Measurements from ENCODE around the gene PPP2R5C. TPM values are rescaled to one million over a fixed set of nuclear protein-coding genes. Genes with fewer than 3 reads are reported as not detected.

Gene PPP2R5C
- total and polyA plus RNA-seq, 11 donors = 99.4 to 248 (median 204) TPM

DNA sequence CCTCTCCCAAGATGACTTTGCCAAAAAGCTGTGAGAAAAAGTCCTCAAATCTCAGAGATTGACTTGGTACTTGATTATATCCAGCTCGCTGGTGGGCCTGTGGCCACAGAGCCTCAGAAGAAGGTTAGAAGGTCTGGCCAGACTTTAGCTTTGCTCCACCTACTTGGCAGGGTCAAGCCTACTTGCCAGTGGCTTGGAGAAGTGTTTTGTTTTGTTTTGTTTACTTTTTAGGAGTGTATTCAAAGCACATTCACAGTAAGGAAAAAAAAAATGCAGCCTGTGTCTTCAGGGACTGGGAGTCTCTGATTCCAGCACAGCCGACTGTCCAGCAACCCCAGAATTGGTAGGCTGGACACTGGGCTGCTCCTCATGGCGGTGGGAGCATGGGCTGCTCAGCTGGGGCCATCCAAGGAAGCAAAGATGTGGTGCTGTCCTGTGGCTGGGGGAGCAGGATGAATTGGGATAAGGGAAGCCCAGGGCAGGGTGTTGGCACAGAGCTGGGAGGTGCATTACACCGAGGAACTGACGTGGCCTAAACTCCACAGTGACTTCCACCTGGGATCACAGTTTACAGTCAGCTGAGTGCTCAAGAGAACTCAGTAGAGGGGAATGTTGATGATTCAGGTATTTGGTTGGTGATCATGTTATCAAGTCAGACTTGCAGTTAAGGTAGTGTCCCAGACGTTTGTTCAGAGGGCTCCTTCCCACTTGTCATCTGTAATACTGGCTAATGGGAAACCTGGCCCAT lies 73.5 kb downstream of the PPP2R5C start:
- no peak for DNase-seq

DNA sequence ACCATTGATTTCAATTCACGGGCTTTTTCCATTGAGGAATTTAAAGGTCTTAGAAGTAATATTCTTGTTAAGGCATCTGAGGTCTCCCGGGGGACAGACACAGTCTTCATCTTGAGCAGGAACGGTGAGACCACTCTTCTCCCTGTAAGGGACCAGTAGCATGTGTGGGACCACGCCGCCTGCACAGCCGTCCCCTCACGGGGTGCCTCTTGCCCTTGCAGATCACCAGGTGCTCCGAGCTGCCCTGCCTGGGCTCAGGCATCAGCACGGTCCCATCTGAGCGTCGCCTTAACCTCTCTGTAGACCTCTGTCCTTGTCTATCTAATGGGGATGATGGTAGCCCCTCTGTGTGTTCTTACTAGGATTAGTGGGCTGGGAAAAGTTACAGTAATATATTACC lies 74.1 kb downstream of the PPP2R5C start:
- H3K36me3 ChIP-seq = peaks cover 0 to 33% (median 3%) of the 10 kb centered on the region in 9 donors
- intact Hi-C loops (cut with DNase I) = no loop called here
- H3K4me1 ChIP-seq = peaks cover 0 to 96% (median 78%) of the 10 kb centered on the region in 12 donors
- peak overlapping the region in 1 of 12 donors; percentile 12 for H3K4me3 ChIP-seq
- WGBS, 4 donors = 68 to 77% (median 71%) methylated on average over 11 of the region's 11 CpGs
- ATAC-seq (peak in 3 of 4 donors; percentile 15 to 25 (median 18)), DNase-seq (no peak)
- H3K27ac ChIP-seq = peak overlapping the region in 11 of 12 donors; percentile 26 to 85 (median 72)
- no peak for TF ChIP-seq POLR2A (IDR thresholded peaks at IDR 0.05)
- TF ChIP-seq, protein P1, sequence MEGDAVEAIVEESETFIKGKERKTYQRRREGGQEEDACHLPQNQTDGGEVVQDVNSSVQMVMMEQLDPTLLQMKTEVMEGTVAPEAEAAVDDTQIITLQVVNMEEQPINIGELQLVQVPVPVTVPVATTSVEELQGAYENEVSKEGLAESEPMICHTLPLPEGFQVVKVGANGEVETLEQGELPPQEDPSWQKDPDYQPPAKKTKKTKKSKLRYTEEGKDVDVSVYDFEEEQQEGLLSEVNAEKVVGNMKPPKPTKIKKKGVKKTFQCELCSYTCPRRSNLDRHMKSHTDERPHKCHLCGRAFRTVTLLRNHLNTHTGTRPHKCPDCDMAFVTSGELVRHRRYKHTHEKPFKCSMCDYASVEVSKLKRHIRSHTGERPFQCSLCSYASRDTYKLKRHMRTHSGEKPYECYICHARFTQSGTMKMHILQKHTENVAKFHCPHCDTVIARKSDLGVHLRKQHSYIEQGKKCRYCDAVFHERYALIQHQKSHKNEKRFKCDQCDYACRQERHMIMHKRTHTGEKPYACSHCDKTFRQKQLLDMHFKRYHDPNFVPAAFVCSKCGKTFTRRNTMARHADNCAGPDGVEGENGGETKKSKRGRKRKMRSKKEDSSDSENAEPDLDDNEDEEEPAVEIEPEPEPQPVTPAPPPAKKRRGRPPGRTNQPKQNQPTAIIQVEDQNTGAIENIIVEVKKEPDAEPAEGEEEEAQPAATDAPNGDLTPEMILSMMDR (IDR thresholded peaks at IDR 0.05) = no peak
- no peaks in the 10 kb centered on the region for H3K9me3 ChIP-seq
- H3K27me3 ChIP-seq = no peaks in the 10 kb centered on the region

More for the DNA sequence above, 73.5 kb downstream of the PPP2R5C start:
- 31 to 44% (median 39%) methylated on average over 6 of the region's 6 CpGs for WGBS, 4 donors
- Histone ChIP-seq H3K4me3 (no peak overlapping the region), H3K9me3 (no peaks in the 10 kb centered on the region), H3K27ac (peak overlapping the region in 11 of 12 donors; percentile 26 to 85 (median 72)), H3K27me3 (no peaks in the 10 kb centered on the region), H3K36me3 (peaks cover 0 to 36% (median 4%) of the 10 kb centered on the region in 9 donors), H3K4me1 (peaks cover 0 to 94% (median 80%) of the 10 kb centered on the region in 12 donors)
- ATAC-seq = peak in 3 of 4 donors; percentile 24 to 30 (median 27)
- no peak for TF ChIP-seq POLR2A (IDR thresholded peaks at IDR 0.05)
- TF ChIP-seq, protein P1 (IDR thresholded peaks at IDR 0.05) = no peak
- intact Hi-C loops (cut with DNase I) = no loop called here

DNA sequence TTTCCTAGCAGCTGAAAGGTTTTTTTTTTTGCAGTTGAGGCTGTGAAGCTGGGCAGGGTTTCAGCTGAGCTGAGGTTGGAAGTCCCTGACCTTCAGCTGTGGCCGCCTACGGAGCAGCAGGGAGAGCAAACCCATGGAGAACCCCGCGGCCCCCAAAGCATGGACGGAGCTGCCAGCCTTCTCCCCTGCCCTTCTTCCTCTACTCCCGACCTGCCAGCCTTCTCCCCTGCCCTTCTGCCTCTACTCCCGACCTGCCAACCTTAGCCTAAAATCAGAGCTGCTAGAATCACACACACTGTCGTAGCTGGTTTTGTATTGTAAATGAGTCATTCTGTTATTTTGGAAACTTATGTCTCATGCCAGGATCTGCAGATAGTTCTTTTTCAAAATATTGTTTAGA lies 74.6 kb downstream of the PPP2R5C start:
- Histone ChIP-seq H3K27ac (peak overlapping the region in 11 of 12 donors; percentile 54 to 85 (median 72)), H3K4me1 (peaks cover 0 to 92% (median 74%) of the 10 kb centered on the region in 12 donors), H3K27me3 (no peaks in the 10 kb centered on the region), H3K36me3 (peaks cover 0 to 31% (median 0%) of the 10 kb centered on the region in 9 donors), H3K9me3 (no peaks in the 10 kb centered on the region), H3K4me3 (peak overlapping the region in 5 of 12 donors; percentile 11 to 23 (median 20))
- no peak for TF ChIP-seq POLR2A (IDR thresholded peaks at IDR 0.05)
- TF ChIP-seq, protein P1 (IDR thresholded peaks at IDR 0.05) = no peak
- DNase-seq (peak in 4 of 5 donors; percentile 49 to 68 (median 54)), ATAC-seq (peak; percentile 68 to 73 (median 72))
- 14 to 27% (median 24%) methylated on average over 8 of the region's 8 CpGs for WGBS, 4 donors
- intact Hi-C loops (cut with DNase I) = no loop called here

DNA sequence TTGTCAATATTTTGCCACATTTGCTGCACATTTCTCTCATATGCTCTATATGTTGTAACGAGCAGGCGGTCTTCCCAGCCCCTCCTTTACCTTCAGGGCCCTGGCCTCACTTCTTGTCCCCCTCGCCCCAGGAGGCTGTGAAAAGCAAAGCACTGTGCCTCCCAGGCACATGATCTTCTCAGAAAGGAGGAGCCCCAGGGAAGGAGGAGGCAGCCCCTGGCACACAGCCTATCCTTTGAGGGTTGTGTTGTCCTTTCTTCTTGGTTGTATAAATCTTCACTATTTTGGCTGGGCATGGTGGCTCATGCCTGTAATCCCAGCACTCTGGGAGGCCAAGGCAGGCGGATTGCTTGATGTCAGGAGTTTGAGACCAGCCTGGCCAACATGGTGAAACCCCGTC lies 77.0 kb downstream of the PPP2R5C start:
- Histone ChIP-seq H3K9me3 (no peaks in the 10 kb centered on the region), H3K4me3 (no peak overlapping the region), H3K27ac (peak overlapping the region in 2 of 12 donors; percentile 13 to 80), H3K4me1 (peaks cover 0 to 79% (median 63%) of the 10 kb centered on the region in 12 donors), H3K27me3 (no peaks in the 10 kb centered on the region), H3K36me3 (peaks cover 0 to 14% (median 0%) of the 10 kb centered on the region in 9 donors)
- no peak for ATAC-seq
- 90 to 95% (median 91%) methylated on average over 5 of the region's 5 CpGs for WGBS, 4 donors
- TF ChIP-seq, protein P1 (IDR thresholded peaks at IDR 0.05) = no peak
- TF ChIP-seq POLR2A (IDR thresholded peaks at IDR 0.05) = no peak
- intact Hi-C loops (cut with DNase I) = no loop called here
- no peak for DNase-seq
